ENCODE results near the gene CFAP61. TPM values are rescaled to one million over a fixed set of nuclear protein-coding genes. Genes with fewer than 3 reads are reported as not detected.
"Not testable (repeated sequence)": the region's sequence is repeated elsewhere in the genome, so short reads cannot be mapped to it uniquely, and the experiment has no call there.

Gene CFAP61
- polyA plus RNA-seq, 4 donors: 2.6 to 4.0 (median 3.3) TPM

GRCh38 chr20:20225325-20226043, 173.2 kb downstream of the CFAP61 start:
- no peak for DNase-seq (ENCODE audit: low read depth in 4 of 4, low spot score in 3 of 4)

GRCh38 chr20:20226554-20226953, 174.2 kb downstream of the CFAP61 start:
- DNase-seq (ENCODE audit: low read depth in 4 of 4, low spot score in 3 of 4): no peak

GRCh38 chr20:20227013-20227571, 174.8 kb downstream of the CFAP61 start:
- DNase-seq (ENCODE audit: low read depth in 4 of 4, low spot score in 3 of 4): no peak

GRCh38 chr20:20228351-20228750, 176.0 kb downstream of the CFAP61 start:
- DNase-seq (ENCODE audit: low read depth in 4 of 4, low spot score in 3 of 4): no peak

- no peak for DNase-seq (ENCODE audit: low read depth in 4 of 4, low spot score in 3 of 4)
Measured at GRCh38 chr20:20229595-20229994, 177.3 kb downstream of the CFAP61 start.

GRCh38 chr20:20230741-20231140, 178.4 kb downstream of the CFAP61 start:
- DNase-seq (ENCODE audit: low read depth in 4 of 4, low spot score in 3 of 4): no peak

- DNase-seq (ENCODE audit: low read depth in 4 of 4, low spot score in 3 of 4): no peak
Measured at GRCh38 chr20:20231528-20232298, 179.4 kb downstream of the CFAP61 start.

- DNase-seq (ENCODE audit: low read depth in 4 of 4, low spot score in 3 of 4): no peak
Measured at GRCh38 chr20:20233041-20233514, 180.7 kb downstream of the CFAP61 start.

- DNase-seq (ENCODE audit: low read depth in 4 of 4, low spot score in 3 of 4): no peak
Measured at GRCh38 chr20:20235681-20236080, 183.3 kb downstream of the CFAP61 start.

- peak in 1 of 4 donors; percentile 30 for DNase-seq (ENCODE audit: low read depth in 4 of 4, low spot score in 3 of 4)
Measured at GRCh38 chr20:20237093-20237959, 185.0 kb downstream of the CFAP61 start.

- DNase-seq (ENCODE audit: low read depth in 4 of 4, low spot score in 3 of 4): no peak
Measured at GRCh38 chr20:20241976-20242375, 189.6 kb downstream of the CFAP61 start.

- not testable (repeated sequence) for DNase-seq (ENCODE audit: low read depth in 4 of 4, low spot score in 3 of 4)
Measured at GRCh38 chr20:20244384-20244783, 192.1 kb downstream of the CFAP61 start.

- DNase-seq (ENCODE audit: low read depth in 4 of 4, low spot score in 3 of 4): no peak
Measured at GRCh38 chr20:20246996-20247633, 194.8 kb downstream of the CFAP61 start.

GRCh38 chr20:20248620-20249200, 196.4 kb downstream of the CFAP61 start:
- DNase-seq (ENCODE audit: low read depth in 4 of 4, low spot score in 3 of 4): no peak

- no peak for DNase-seq (ENCODE audit: low read depth in 4 of 4, low spot score in 3 of 4)
Measured at GRCh38 chr20:20251317-20251716, 199.0 kb downstream of the CFAP61 start.

- no peak for DNase-seq (ENCODE audit: low read depth in 4 of 4, low spot score in 3 of 4)
Measured at GRCh38 chr20:20251836-20252235, 199.5 kb downstream of the CFAP61 start.

GRCh38 chr20:20253039-20253743, 200.9 kb downstream of the CFAP61 start:
- no peak for DNase-seq (ENCODE audit: low read depth in 4 of 4, low spot score in 3 of 4)

GRCh38 chr20:20253744-20254330, 201.5 kb downstream of the CFAP61 start:
- DNase-seq (ENCODE audit: low read depth in 4 of 4, low spot score in 3 of 4): no peak

GRCh38 chr20:20255099-20255498, 202.8 kb downstream of the CFAP61 start:
- no peak for DNase-seq (ENCODE audit: low read depth in 4 of 4, low spot score in 3 of 4)

Measured in right renal pelvis (tissue), 4 donors.